HG03064 (cell line): ENCODE results near the gene CRYGS.
"Not testable (repeated sequence)": the region's sequence is repeated elsewhere in the genome, so short reads cannot be mapped to it uniquely, and the experiment has no call there.

Experiments
- ATAC-seq: cut with Tn5 transposase; IDR thresholded peaks from one replicate; pipeline ENCODE4 v1.9.1; 2021; ENCODE audit warnings: low read depth; ENCODE audit not compliant: unreplicated experiment

The CRYGS gene

DNA sequence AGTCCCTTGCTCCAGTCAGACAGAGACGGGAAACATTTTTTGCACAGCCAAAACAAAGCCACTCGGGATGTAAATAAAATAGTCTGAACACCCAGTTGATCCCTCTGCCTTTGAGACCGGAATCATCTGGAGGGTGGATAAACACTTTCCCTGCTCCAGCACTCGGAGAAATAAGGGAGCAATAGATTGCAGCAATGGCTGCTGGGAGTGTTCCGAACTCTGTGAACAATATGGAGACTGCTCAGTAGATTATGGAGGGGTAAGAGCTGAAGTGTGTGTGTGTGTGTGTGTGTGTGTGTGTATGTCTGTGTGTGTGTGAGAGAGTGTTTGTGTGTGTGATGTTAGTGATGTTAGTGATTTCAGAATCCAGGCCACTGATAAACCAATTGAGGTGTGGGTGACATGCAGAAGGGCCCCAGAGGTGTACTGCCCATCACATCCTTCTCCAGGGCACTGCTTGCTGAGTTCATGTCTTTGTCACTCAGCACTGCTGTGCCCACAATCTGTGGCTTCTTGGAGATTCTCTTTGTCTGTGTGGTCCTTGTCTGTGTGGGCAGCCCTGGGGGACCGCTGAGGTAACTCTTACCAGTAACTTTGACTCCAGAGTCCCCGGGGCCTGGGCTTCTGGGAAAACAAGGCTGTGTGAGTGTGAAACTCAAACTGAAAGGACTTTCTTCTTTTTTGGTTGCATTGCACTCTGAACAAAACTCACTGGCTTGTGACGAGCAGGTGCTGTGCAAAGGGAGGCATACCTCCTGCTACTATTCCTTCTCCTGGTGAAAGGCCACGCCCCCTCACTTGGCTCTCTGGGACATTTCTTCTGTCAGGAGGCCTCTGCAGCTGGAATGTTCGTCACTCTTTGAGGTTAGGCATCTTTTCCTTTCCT lies 23.0 kb downstream of the CRYGS start:
- peak; percentile 57 for ATAC-seq

DNA sequence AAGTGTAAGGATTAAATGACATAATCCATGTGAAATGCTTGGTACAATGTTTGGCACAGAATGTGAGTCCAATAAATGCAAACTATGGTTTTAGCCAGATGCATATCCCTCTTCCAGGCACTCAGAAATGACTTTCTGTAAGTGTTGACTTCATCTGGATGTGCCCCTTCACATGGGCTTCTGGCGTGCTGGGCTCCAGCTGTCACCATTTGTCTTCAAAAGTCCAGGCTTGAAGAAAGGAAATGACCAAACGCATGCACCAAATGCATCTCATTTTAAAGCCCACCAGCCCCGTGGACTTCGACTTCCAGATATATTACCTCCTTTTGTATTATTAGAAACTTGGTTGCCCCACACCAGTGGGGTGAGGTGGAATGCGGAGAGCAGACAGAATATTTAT lies 23.7 kb downstream of the CRYGS start:
- ATAC-seq, result no peak

- ATAC-seq, result no peak
Measured at GRCh38 chr3:186519021-186519658, 25.0 kb downstream of the CRYGS start.

GRCh38 chr3:186517218-186517617 lies 27.0 kb downstream of the CRYGS start:
- no peak for ATAC-seq

GRCh38 chr3:186516646-186517045 lies 27.5 kb downstream of the CRYGS start:
- ATAC-seq, result no peak

DNA sequence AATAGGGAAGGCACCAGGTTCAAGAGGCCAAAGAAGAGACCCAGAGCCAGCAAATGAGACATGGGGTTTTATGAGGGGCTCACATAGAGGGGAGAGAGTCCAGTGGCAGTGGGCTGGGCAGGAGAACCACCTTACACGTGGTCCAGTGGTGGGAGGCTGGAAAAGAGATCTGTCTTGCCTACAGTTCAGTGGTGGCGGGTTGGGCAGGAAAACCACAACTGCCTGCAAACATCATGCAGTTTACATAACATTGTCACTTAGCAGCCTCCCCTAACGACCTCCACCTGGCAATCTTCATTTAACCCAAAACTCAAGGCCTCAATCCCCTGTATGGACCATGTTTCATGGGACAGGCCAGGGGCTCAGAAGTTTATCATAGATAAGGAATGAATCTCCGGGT lies 29.1 kb downstream of the CRYGS start:
- ATAC-seq, result no peak

- no peak for ATAC-seq
Measured at GRCh38 chr3:186514296-186515002, 29.7 kb downstream of the CRYGS start.

DNA sequence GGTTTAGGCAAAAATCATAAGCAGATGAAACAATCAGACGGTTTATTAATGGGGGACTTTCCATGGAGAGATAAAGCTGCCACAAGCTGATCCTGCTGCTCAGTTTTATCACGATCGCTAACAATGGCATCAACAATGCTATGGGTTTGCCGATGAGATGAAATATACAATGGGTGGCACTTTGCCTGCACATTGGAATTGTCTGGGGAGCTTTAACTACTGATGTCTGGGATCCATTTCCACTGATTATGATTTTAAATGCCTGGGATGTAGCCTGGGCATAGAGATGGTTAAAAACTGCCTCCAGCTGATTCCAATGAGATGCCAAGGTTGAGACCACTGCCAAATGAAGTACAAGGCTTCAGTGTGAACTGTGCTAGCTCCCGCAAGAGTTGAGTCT lies 30.8 kb downstream of the CRYGS start:
- no peak for ATAC-seq

DNA sequence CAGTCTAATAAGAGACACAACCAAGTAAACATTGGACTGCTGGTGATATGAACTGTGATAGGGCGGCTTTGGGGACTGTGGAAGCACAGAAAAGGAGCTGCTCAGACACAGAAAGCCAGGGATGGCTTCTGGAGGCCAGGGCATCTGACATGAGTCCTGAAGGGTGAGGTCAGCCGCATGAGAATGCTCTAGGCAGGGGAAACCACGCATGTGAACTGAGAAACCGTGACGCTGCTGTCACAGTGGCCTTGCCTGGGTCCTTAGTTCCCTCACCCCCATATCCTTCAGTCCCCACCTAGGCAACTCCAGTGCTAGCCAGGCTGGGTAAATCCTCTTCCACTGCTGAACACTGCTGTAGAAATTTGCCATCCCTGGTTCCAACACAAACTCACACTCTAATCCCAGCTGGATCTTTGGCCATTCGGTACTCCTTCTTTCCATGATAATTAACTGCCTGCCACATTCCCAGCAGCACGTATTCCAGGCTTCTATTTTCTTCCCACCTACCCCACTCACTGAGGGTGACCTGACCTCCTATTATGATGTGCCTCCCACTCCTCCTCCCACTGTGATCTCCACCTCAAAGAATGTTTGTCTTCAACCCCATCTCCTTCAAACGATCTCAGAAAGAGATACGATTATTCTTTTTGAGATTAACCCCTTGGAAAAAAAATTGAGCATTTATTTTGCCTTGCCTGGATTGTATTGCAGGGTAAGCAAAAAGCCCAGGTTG lies 31.4 kb downstream of the CRYGS start:
- no peak for ATAC-seq

- ATAC-seq, result no peak
Measured at GRCh38 chr3:186511702-186512101, 32.5 kb downstream of the CRYGS start.

DNA sequence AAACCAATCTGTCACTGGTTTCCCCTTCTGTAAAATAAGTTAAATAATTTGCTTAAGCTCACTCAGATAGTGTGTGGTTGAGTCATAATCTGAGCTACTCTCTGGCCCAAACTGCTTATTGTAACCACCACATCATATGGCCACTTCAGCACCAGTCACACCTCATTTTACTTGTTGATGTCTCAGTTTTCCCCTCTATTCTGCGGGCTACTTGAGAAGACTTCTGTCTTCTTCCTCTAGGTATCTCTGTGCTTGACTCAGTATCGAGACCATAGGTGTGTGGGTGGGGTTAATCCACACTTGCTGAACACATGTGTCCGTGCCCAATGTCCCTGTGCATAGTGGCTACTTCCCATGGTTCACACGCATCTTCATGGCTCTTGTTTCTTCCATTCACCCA lies 32.9 kb downstream of the CRYGS start:
- ATAC-seq, result peak; percentile 64

DNA sequence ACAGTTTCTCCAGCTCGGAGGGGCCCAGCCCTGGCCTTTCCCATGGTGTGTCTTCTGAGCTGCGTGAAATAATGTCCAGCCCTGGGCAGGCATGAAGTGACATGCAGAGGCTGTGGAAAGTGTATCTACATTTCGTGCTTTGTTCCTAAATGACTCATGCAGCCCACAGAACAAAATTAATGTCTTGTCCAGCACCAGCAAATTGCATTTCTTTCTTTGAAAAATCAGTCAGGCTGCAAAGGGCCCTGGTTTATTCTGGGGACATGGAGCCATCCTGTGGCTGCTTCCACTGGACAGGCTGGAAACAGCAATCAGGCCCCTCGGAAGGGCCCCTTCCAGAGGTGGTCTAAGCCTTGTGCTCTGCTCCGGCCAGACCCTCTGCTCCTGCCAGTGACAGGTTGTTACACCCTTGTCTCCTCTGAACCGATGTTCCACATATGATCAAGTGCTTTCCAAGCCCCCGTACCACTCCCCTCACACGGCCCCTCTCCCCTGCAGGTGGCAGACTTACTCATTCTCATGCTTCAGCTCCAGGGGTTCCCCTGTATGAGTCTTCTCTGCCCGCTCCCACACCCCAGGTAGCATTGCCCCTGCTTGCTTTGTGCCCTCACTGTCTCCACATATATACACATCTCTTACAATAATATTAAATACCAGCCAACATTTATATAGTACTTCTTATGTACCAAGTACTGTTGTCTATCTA lies 33.7 kb downstream of the CRYGS start:
- peak; percentile 32 for ATAC-seq

GRCh38 chr3:186509423-186509822 lies 34.8 kb downstream of the CRYGS start:
- no peak for ATAC-seq

GRCh38 chr3:186506857-186507256 lies 37.3 kb downstream of the CRYGS start:
- no peak for ATAC-seq

GRCh38 chr3:186506191-186506739 lies 37.9 kb downstream of the CRYGS start:
- ATAC-seq, result no peak

- ATAC-seq, result no peak
Measured at GRCh38 chr3:186502966-186503712, 41.0 kb downstream of the CRYGS start.

GRCh38 chr3:186502138-186502948 lies 41.8 kb downstream of the CRYGS start:
- ATAC-seq, result no peak

- ATAC-seq, result not testable (repeated sequence)
Measured at GRCh38 chr3:186499949-186500348, 44.2 kb downstream of the CRYGS start.
